ENCODE measurements around the gene ADH1C.

Gene ADH1C

GRCh38 chr4:99352602-99353537 lies at the start of gene ADH1C:
Gene ADH1C (minus strand): TSS chr4:99352746. CDS start chr4:99352675, 71 bp downstream.
- Mint-ChIP-seq H3K9me3 (peaks cover 24% of the 10 kb centered on the region), H3K27ac (no peak within 1 kb of the TSS), H3K4me3 (no peak within 1 kb of the TSS), H3K36me3 (ENCODE audit: low read depth) (no peaks in the 10 kb centered on the region), H3K4me1 (ENCODE audit: low read depth) (peaks cover 9% of the 10 kb centered on the region), H3K27me3 (ENCODE audit: low read depth) (peaks cover 2% of the 10 kb centered on the region)
- no peak for DNase-seq (ENCODE audit: low spot score)

- no peak overlapping the region for H3K27ac Mint-ChIP-seq
- H3K36me3 Mint-ChIP-seq (ENCODE audit: low read depth): no peaks in the 10 kb centered on the region
- H3K4me3 Mint-ChIP-seq: no peak overlapping the region
- H3K9me3 Mint-ChIP-seq: no peaks in the 10 kb centered on the region
- H3K27me3 Mint-ChIP-seq (ENCODE audit: low read depth): peaks cover 15% of the 10 kb centered on the region
- DNase-seq (ENCODE audit: low spot score): no peak
- peaks cover 12% of the 10 kb centered on the region for H3K4me1 Mint-ChIP-seq (ENCODE audit: low read depth)
Observed at GRCh38 chr4:99400831-99401230, 48.3 kb upstream of the ADH1C start.

DNA sequence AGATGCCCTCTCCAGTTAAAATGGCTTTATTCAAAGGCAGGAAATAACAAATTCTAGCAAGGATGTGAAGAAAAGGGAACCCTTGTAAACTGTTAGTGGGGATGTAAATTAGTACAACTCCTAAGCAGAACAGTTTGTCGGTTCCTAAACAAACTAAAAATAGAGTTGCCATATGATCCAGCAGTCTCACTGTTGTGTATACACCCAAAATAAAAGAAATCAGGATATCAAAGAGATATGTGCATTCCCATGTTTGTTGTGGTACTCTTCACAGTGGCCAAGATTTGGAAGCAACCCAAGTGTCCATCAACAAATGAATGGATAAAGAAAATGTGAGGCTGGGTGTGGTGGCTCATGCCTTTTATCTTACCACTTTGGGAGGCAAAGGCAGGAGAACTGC lies 46.5 kb upstream of the ADH1C start:
- Mint-ChIP-seq H3K36me3 (ENCODE audit: low read depth) (no peaks in the 10 kb centered on the region), H3K27ac (no peak overlapping the region), H3K4me1 (ENCODE audit: low read depth) (peaks cover 4% of the 10 kb centered on the region), H3K4me3 (no peak overlapping the region), H3K27me3 (ENCODE audit: low read depth) (peaks cover 15% of the 10 kb centered on the region), H3K9me3 (no peaks in the 10 kb centered on the region)
- no peak for DNase-seq (ENCODE audit: low spot score)

GRCh38 chr4:99395595-99396364 lies 43.2 kb upstream of the ADH1C start:
- peaks cover 2% of the 10 kb centered on the region for H3K4me1 Mint-ChIP-seq (ENCODE audit: low read depth)
- peaks cover 2% of the 10 kb centered on the region for H3K9me3 Mint-ChIP-seq
- DNase-seq (ENCODE audit: low spot score): no peak
- H3K4me3 Mint-ChIP-seq: no peak overlapping the region
- no peaks in the 10 kb centered on the region for H3K36me3 Mint-ChIP-seq (ENCODE audit: low read depth)
- peaks cover 15% of the 10 kb centered on the region for H3K27me3 Mint-ChIP-seq (ENCODE audit: low read depth)
- H3K27ac Mint-ChIP-seq: no peak overlapping the region

DNA sequence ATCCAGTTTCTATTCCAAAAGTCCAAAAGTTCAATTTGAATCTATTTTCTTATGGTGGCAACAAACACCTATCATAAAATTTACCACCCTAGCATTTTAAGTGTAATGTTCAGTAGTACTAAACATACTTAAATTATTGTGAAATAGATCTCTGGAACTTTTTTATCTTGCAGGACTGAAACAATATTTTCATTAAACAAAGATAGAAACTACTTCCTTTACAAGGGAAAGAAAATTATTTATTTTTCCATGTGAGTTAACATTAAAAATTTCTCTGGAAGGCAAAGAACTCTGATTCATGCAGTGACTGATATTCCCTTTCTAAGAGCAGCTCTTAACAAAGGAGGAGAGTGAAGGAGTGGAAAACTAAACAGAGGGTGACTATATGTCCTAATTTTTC lies 42.4 kb upstream of the ADH1C start:
- Mint-ChIP-seq H3K9me3 (peaks cover 4% of the 10 kb centered on the region), H3K36me3 (ENCODE audit: low read depth) (no peaks in the 10 kb centered on the region), H3K27ac (no peak overlapping the region), H3K27me3 (ENCODE audit: low read depth) (peaks cover 15% of the 10 kb centered on the region), H3K4me1 (ENCODE audit: low read depth) (peaks cover 2% of the 10 kb centered on the region), H3K4me3 (no peak overlapping the region)
- DNase-seq (ENCODE audit: low spot score): no peak

GRCh38 chr4:99390055-99390454 lies 37.5 kb upstream of the ADH1C start:
- H3K27me3 Mint-ChIP-seq (ENCODE audit: low read depth): peaks cover 3% of the 10 kb centered on the region
- peaks cover 4% of the 10 kb centered on the region for H3K9me3 Mint-ChIP-seq
- no peak overlapping the region for H3K27ac Mint-ChIP-seq
- no peaks in the 10 kb centered on the region for H3K36me3 Mint-ChIP-seq (ENCODE audit: low read depth)
- no peak for DNase-seq (ENCODE audit: low spot score)
- no peaks in the 10 kb centered on the region for H3K4me1 Mint-ChIP-seq (ENCODE audit: low read depth)
- H3K4me3 Mint-ChIP-seq: no peak overlapping the region

DNA sequence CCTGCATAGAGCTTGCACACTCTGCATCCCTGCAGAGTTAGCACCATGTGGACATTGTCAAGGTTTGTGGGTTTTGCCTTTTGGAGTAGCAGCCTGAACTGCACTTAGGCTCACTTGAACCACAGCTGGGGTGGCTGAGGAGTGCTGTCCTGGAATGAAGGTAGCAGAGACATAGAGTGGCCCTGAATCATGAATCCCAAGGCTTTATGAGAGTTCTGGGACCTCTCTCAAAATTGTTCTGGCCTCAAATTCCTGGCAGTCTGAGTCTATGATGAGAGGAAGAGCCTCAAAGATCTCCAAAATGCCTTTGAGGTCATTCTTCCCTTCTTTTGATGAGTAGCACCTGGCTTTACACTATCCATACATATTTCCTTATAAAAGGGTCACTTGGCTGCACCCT lies 37.1 kb upstream of the ADH1C start:
- Mint-ChIP-seq H3K9me3 (peaks cover 4% of the 10 kb centered on the region), H3K4me3 (no peak overlapping the region), H3K36me3 (ENCODE audit: low read depth) (no peaks in the 10 kb centered on the region), H3K27me3 (ENCODE audit: low read depth) (peaks cover 3% of the 10 kb centered on the region), H3K27ac (no peak overlapping the region), H3K4me1 (ENCODE audit: low read depth) (no peaks in the 10 kb centered on the region)
- no peak for DNase-seq (ENCODE audit: low spot score)

GRCh38 chr4:99383833-99384392 lies 31.4 kb upstream of the ADH1C start:
- Mint-ChIP-seq H3K4me1 (ENCODE audit: low read depth) (no peaks in the 10 kb centered on the region), H3K27ac (no peak overlapping the region), H3K36me3 (ENCODE audit: low read depth) (no peaks in the 10 kb centered on the region), H3K9me3 (no peaks in the 10 kb centered on the region), H3K27me3 (ENCODE audit: low read depth) (peaks cover 6% of the 10 kb centered on the region), H3K4me3 (no peak overlapping the region)
- no peak for DNase-seq (ENCODE audit: low spot score)

DNA sequence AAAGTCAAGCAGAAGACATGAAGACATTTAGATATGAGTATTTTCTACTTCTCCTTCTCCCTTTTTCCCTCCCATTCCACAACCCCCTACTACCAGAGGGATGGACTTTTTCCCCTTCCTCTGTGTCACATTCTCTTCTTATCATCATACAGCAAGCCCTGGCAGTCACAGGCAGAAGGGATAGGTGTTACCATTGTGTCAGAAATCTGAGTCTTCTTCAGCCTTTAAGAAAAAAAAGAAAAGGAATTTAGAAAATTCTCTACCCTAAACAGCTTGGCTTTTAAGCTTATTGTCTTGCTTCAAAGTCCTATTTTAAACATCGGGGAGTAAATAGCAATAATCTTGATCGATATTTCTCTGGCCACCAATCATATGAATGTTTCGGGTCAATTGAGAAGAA lies 30.9 kb upstream of the ADH1C start:
- DNase-seq (ENCODE audit: low spot score): no peak
- no peaks in the 10 kb centered on the region for H3K9me3 Mint-ChIP-seq
- H3K4me3 Mint-ChIP-seq: no peak overlapping the region
- no peaks in the 10 kb centered on the region for H3K36me3 Mint-ChIP-seq (ENCODE audit: low read depth)
- no peak overlapping the region for H3K27ac Mint-ChIP-seq
- no peaks in the 10 kb centered on the region for H3K4me1 Mint-ChIP-seq (ENCODE audit: low read depth)
- peaks cover 6% of the 10 kb centered on the region for H3K27me3 Mint-ChIP-seq (ENCODE audit: low read depth)

GRCh38 chr4:99382745-99383360 lies 30.3 kb upstream of the ADH1C start:
- Mint-ChIP-seq H3K4me1 (ENCODE audit: low read depth) (no peaks in the 10 kb centered on the region), H3K27ac (no peak overlapping the region), H3K36me3 (ENCODE audit: low read depth) (no peaks in the 10 kb centered on the region), H3K27me3 (ENCODE audit: low read depth) (peaks cover 6% of the 10 kb centered on the region), H3K4me3 (no peak overlapping the region), H3K9me3 (no peaks in the 10 kb centered on the region)
- DNase-seq (ENCODE audit: low spot score): no peak

DNA sequence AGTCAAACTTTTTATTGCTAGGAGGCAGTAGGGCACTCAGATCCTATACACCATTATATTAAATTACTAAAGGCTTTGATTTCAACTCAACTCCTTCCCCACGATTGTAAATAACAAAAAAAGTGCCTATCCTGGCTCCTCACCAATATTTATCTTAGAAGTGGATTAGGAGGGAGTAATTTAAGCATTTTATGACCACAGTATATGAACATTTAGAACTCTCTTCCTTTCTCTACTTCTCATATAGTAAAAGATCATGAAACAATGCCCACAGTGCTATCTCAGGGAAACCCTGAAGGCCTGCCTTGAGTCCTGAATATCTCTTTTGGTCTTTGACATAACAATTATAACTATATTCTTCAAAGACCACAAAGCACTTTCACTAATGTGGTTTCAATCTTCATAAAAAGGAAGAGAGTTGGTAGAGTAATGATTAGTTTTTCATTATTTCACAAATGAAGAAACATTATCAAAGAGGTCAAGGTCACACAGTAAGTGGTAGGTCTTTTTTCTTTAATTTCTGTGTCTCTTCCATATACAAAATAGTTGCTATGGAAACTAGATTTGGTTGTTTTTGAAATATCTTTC lies 29.1 kb upstream of the ADH1C start:
- no peak for DNase-seq (ENCODE audit: low spot score)
- Mint-ChIP-seq H3K9me3 (no peaks in the 10 kb centered on the region), H3K27ac (no peak overlapping the region), H3K4me1 (ENCODE audit: low read depth) (no peaks in the 10 kb centered on the region), H3K27me3 (ENCODE audit: low read depth) (peaks cover 5% of the 10 kb centered on the region), H3K4me3 (no peak overlapping the region), H3K36me3 (ENCODE audit: low read depth) (no peaks in the 10 kb centered on the region)

GRCh38 chr4:99379571-99379970 lies 27.0 kb upstream of the ADH1C start:
- no peaks in the 10 kb centered on the region for H3K4me1 Mint-ChIP-seq (ENCODE audit: low read depth)
- H3K27me3 Mint-ChIP-seq (ENCODE audit: low read depth): peaks cover 2% of the 10 kb centered on the region
- H3K36me3 Mint-ChIP-seq (ENCODE audit: low read depth): no peaks in the 10 kb centered on the region
- H3K4me3 Mint-ChIP-seq: no peak overlapping the region
- no peak for DNase-seq (ENCODE audit: low spot score)
- no peak overlapping the region for H3K27ac Mint-ChIP-seq
- H3K9me3 Mint-ChIP-seq: peaks cover 3% of the 10 kb centered on the region

DNA sequence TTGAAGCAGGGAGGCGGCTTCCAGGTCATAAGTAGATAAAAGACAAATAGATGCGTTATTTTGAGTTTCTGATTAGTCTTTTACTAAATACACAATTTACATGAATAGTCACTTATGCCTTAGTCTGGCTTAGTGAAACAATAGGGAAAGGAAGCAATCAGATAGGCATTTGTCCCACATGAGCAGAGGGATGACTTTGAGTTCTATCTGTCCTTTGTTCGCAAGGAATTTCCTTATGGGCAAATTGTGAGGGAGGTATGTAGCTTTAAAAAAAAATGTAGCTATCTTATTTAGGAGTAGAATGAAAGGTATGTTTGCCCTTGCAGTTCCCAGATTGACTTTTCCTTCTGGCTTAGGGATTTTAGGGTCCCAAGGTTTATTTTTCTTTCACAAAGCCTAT lies 26.3 kb upstream of the ADH1C start:
- no peak overlapping the region for H3K27ac Mint-ChIP-seq
- no peaks in the 10 kb centered on the region for H3K36me3 Mint-ChIP-seq (ENCODE audit: low read depth)
- peaks cover 2% of the 10 kb centered on the region for H3K27me3 Mint-ChIP-seq (ENCODE audit: low read depth)
- no peaks in the 10 kb centered on the region for H3K4me1 Mint-ChIP-seq (ENCODE audit: low read depth)
- DNase-seq (ENCODE audit: low spot score): no peak
- peaks cover 3% of the 10 kb centered on the region for H3K9me3 Mint-ChIP-seq
- no peak overlapping the region for H3K4me3 Mint-ChIP-seq

Measured in T-helper 2 cell treated with Interferon-gamma antibody and Interleukin-4, amounts not matched to agents 5 μg/mL and 100 μg/mL, for 36 hours (primary cell).